Endothelial cell (in vitro differentiated cells): ENCODE results near the gene DLG1. TPM values are rescaled to one million over a fixed set of nuclear protein-coding genes. Genes with fewer than 3 reads are reported as not detected.
"Not testable (repeated sequence)": the region's sequence is repeated elsewhere in the genome, so short reads cannot be mapped to it uniquely, and the experiment has no call there.

Experiments used
- DNase-seq: peaks from one replicate; pipeline ENCODE4 v3.0.0; 2021; ENCODE audit warnings: low spot score
- H3K27ac Mint-ChIP-seq: one replicate; pipeline ENCODE4 v1.8.0; 2021; ENCODE audit warnings: mixed read lengths, inconsistent platforms; ENCODE audit not compliant: unreplicated experiment
- H3K27me3 Mint-ChIP-seq: one replicate; pipeline ENCODE4 v1.8.0; 2021; ENCODE audit warnings: mild to moderate bottlenecking, moderate library complexity, mixed read lengths, inconsistent platforms; ENCODE audit not compliant: unreplicated experiment
- H3K36me3 Mint-ChIP-seq: one replicate; pipeline ENCODE4 v1.8.0; 2021; ENCODE audit warnings: mild to moderate bottlenecking, low read depth, mixed read lengths, inconsistent platforms; ENCODE audit not compliant: unreplicated experiment
- H3K4me1 Mint-ChIP-seq: one replicate; pipeline ENCODE4 v1.8.0; 2021; ENCODE audit warnings: mild to moderate bottlenecking, mixed read lengths, inconsistent platforms; ENCODE audit not compliant: unreplicated experiment
- H3K4me3 Mint-ChIP-seq: one replicate; pipeline ENCODE4 v1.8.0; 2021; ENCODE audit warnings: mild to moderate bottlenecking, mixed read lengths, inconsistent platforms; ENCODE audit not compliant: unreplicated experiment
- H3K9me3 Mint-ChIP-seq: one replicate; pipeline ENCODE4 v1.8.0; 2021; ENCODE audit warnings: mixed read lengths, inconsistent platforms; ENCODE audit not compliant: unreplicated experiment
- CTCF ChIP-seq: fragments of 200-600 bp; sonication (generic); IDR thresholded peaks from one replicate; pipeline ENCODE4 v1.5.0; 2021; ENCODE audit warnings: antibody characterized with exemption; ENCODE audit not compliant: unreplicated experiment
- total RNA-seq: library from RNA; stranded (reverse); fragmentation: NEBNext Ultra II Directional; extraction: Animal tissue kit (Norgen Biotek cat#: 25700); gene quantifications from one replicate; pipeline ENCODE4 v1.2.1, GENCODE V29; 2021; ENCODE audit not compliant: unreplicated experiment

The DLG1 gene
- total RNA-seq, 1 donor from 2014 or later, result 75.5 TPM

GRCh38 chr3:197041875-197042488, 256.4 kb downstream of the DLG1 start:
- Mint-ChIP-seq H3K36me3 (peaks cover 16% of the 10 kb centered on the region), H3K27ac (no peak overlapping the region), H3K4me1 (no peaks in the 10 kb centered on the region), H3K4me3 (no peak overlapping the region), H3K9me3 (no peaks in the 10 kb centered on the region), H3K27me3 (peaks cover 3% of the 10 kb centered on the region)
- TF ChIP-seq CTCF, result no peak
- DNase-seq, result no peak

- peaks cover 9% of the 10 kb centered on the region for H3K36me3 Mint-ChIP-seq
- no peak overlapping the region for H3K27ac Mint-ChIP-seq
- no peaks in the 10 kb centered on the region for H3K4me1 Mint-ChIP-seq
- peaks cover 3% of the 10 kb centered on the region for H3K27me3 Mint-ChIP-seq
- no peak for TF ChIP-seq CTCF
- no peak overlapping the region for H3K4me3 Mint-ChIP-seq
- no peak for DNase-seq
- no peaks in the 10 kb centered on the region for H3K9me3 Mint-ChIP-seq
Observed at GRCh38 chr3:197040658-197041057, 257.8 kb downstream of the DLG1 start.

- DNase-seq, result no peak
- no peaks in the 10 kb centered on the region for H3K4me1 Mint-ChIP-seq
- no peaks in the 10 kb centered on the region for H3K9me3 Mint-ChIP-seq
- peaks cover 2% of the 10 kb centered on the region for H3K36me3 Mint-ChIP-seq
- H3K27ac Mint-ChIP-seq, result no peak overlapping the region
- no peak for TF ChIP-seq CTCF
- peaks cover 5% of the 10 kb centered on the region for H3K27me3 Mint-ChIP-seq
- peak overlapping the region; percentile 16 for H3K4me3 Mint-ChIP-seq
Observed at GRCh38 chr3:197038679-197039462, 259.5 kb downstream of the DLG1 start.

- Mint-ChIP-seq H3K4me3 (no peak overlapping the region), H3K9me3 (no peaks in the 10 kb centered on the region), H3K27ac (peak overlapping the region; percentile 24), H3K36me3 (peaks cover 2% of the 10 kb centered on the region), H3K27me3 (peaks cover 19% of the 10 kb centered on the region), H3K4me1 (no peaks in the 10 kb centered on the region)
- no peak for DNase-seq
- no peak for TF ChIP-seq CTCF
Observed at GRCh38 chr3:197035577-197035976, 262.8 kb downstream of the DLG1 start.

- not testable (repeated sequence) for H3K27ac Mint-ChIP-seq, H3K4me1 Mint-ChIP-seq, DNase-seq, H3K9me3 Mint-ChIP-seq, H3K36me3 Mint-ChIP-seq
- Mint-ChIP-seq H3K4me3 (peak overlapping the region; percentile 0), H3K27me3 (peaks cover 19% of the 10 kb centered on the region)
Observed at GRCh38 chr3:197034778-197035177, 263.6 kb downstream of the DLG1 start.

- H3K27me3 Mint-ChIP-seq, result peaks cover 16% of the 10 kb centered on the region
- H3K27ac Mint-ChIP-seq, H3K4me1 Mint-ChIP-seq, H3K4me3 Mint-ChIP-seq, H3K9me3 Mint-ChIP-seq, DNase-seq, H3K36me3 Mint-ChIP-seq: not testable (repeated sequence)
Observed at GRCh38 chr3:197033764-197034163, 264.6 kb downstream of the DLG1 start.
